ENCODE data around the gene KCNAB2. TPM values are rescaled to one million over a fixed set of nuclear protein-coding genes. Genes with fewer than 3 reads are reported as not detected.

The KCNAB2 gene
- total RNA-seq, 1 experiment from 2014 or later: 28.5 TPM

GRCh38 chr1:6108937-6109614 lies 63.4 kb downstream of the KCNAB2 start:
- CTCF ChIA-PET: interaction anchor here (0.6 to 1.1 kb wide), 7 partner anchors 28 to 136 kb away, joined by 3 to 15 read pairs (median 3); no protein-coding TSS in a partner anchor
- H3K9me2 ChIP-seq (replicated peaks; ENCODE audit: low read length): no peaks in the 10 kb centered on the region
- no peaks in the 10 kb centered on the region for H3K27me3 ChIP-seq (ENCODE audit: low read length)
- H3K4me2 ChIP-seq (ENCODE audit: low read length): peak overlapping the region; percentile 8; the same call in 1 of the 2 replicates
- peak; percentile 89 for DNase-seq
- no TSS peak for BruUV-seq (replicated peaks)
- no peak overlapping the region for H3K4me3 ChIP-seq (ENCODE audit: low read length)
- H3K36me3 ChIP-seq (ENCODE audit: low read depth, low read length): no peaks in the 10 kb centered on the region
- H3K9ac ChIP-seq (ENCODE audit: low read length): no peak overlapping the region
- H3F3A ChIP-seq (ENCODE audit: low read length, unreplicated experiment): no peaks in the 10 kb centered on the region
- TF ChIP-seq CTCF (conservative IDR thresholded peaks at IDR 0.05; ENCODE audit: low read depth, low read length): peak; percentile 96
- no peak for TF ChIP-seq EZH2phosphoT487 (IDR thresholded peaks at IDR 0.05; ENCODE audit: borderline replicate concordance, low read length)
- TF ChIP-seq EZH2 (IDR thresholded peaks at IDR 0.05; ENCODE audit: low read length, unreplicated experiment): no peak
- H3K79me2 ChIP-seq (ENCODE audit: low read length): no peaks in the 10 kb centered on the region
- intact Hi-C loops (cut with micrococcal nuclease): loop anchor here (1.0 to 2.0 kb wide), 5 partner anchors 56 to 234 kb away; no protein-coding TSS in a partner anchor
- H3K9me3 ChIP-seq (ENCODE audit: low read length): no peaks in the 10 kb centered on the region
- no peak overlapping the region for H3K27ac ChIP-seq (ENCODE audit: low read length)
- H4K20me1 ChIP-seq (ENCODE audit: low read length): no peaks in the 10 kb centered on the region
- H3K4me1 ChIP-seq (ENCODE audit: insufficient read depth, low read length): peaks cover 4% of the 10 kb centered on the region; the same call in 1 of the 2 replicates
- peak; percentile 96 for ATAC-seq
- no peak overlapping the region for H2AFZ ChIP-seq (ENCODE audit: low read length)
- POLR2A ChIA-PET (ENCODE audit: unreplicated experiment): no interaction called here

DNA sequence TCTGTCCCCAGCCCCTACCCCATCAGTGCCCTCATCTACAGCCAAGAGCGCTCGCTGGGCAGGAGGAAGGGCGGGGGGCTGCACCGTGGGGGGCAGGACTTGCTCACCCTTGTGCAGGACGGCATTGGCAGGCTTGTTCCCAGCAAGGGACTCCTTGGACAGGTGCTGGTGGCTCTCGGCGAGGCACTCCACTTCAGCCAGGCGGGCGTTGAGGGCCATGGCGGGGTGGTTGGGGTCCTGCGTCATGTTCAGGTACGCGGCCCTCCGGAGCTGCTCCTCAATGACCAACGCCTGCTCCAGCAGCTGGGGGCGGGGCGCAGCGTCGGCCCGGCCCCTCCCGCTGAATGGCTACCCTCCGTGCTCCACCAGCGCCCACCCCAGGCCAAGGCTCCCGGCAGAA lies 64.0 kb downstream of the KCNAB2 start:
- no peak overlapping the region for H3K4me2 ChIP-seq (ENCODE audit: low read length)
- ChIA-PET POLR2A (ENCODE audit: unreplicated experiment) (no interaction called here), CTCF (interaction anchor here (0.9 kb wide), 1 partner anchor 36 kb away, joined by 3 read pairs; no protein-coding TSS in a partner anchor)
- H3F3A ChIP-seq (ENCODE audit: low read length, unreplicated experiment): no peaks in the 10 kb centered on the region
- no peaks in the 10 kb centered on the region for H3K9me3 ChIP-seq (ENCODE audit: low read length)
- no peak overlapping the region for H3K4me3 ChIP-seq (ENCODE audit: low read length)
- H3K9ac ChIP-seq (ENCODE audit: low read length): no peak overlapping the region
- H3K27me3 ChIP-seq (ENCODE audit: low read length): no peaks in the 10 kb centered on the region
- no peaks in the 10 kb centered on the region for H3K9me2 ChIP-seq (replicated peaks; ENCODE audit: low read length)
- DNase-seq (no peak), ATAC-seq (no peak)
- H3K36me3 ChIP-seq (ENCODE audit: low read depth, low read length): no peaks in the 10 kb centered on the region
- H2AFZ ChIP-seq (ENCODE audit: low read length): no peak overlapping the region
- no peak overlapping the region for H3K27ac ChIP-seq (ENCODE audit: low read length)
- TF ChIP-seq EZH2 (IDR thresholded peaks at IDR 0.05; ENCODE audit: low read length, unreplicated experiment): no peak
- no peaks in the 10 kb centered on the region for H3K79me2 ChIP-seq (ENCODE audit: low read length)
- H3K4me1 ChIP-seq (ENCODE audit: insufficient read depth, low read length): peaks cover 4% of the 10 kb centered on the region; the same call in 1 of the 2 replicates
- no TSS peak for BruUV-seq (replicated peaks)
- intact Hi-C loops (cut with micrococcal nuclease): loop anchor here (1.0 to 2.0 kb wide), 4 partner anchors 57 to 233 kb away; no protein-coding TSS in a partner anchor
- no peaks in the 10 kb centered on the region for H4K20me1 ChIP-seq (ENCODE audit: low read length)

GRCh38 chr1:6110326-6110725 lies 64.6 kb downstream of the KCNAB2 start:
- ChIA-PET POLR2A (ENCODE audit: unreplicated experiment) (no interaction called here), CTCF (no interaction called here)
- Histone ChIP-seq H3K4me3 (ENCODE audit: low read length) (no peak overlapping the region), H3K4me2 (ENCODE audit: low read length) (no peak overlapping the region), H3K27ac (ENCODE audit: low read length) (no peak overlapping the region), H3K27me3 (ENCODE audit: low read length) (no peaks in the 10 kb centered on the region), H3K36me3 (ENCODE audit: low read depth, low read length) (no peaks in the 10 kb centered on the region), H3K9me3 (ENCODE audit: low read length) (no peaks in the 10 kb centered on the region), H3F3A (ENCODE audit: low read length, unreplicated experiment) (no peaks in the 10 kb centered on the region), H3K9me2 (replicated peaks; ENCODE audit: low read length) (no peaks in the 10 kb centered on the region), H3K4me1 (ENCODE audit: insufficient read depth, low read length) (peaks cover 6% of the 10 kb centered on the region), H4K20me1 (ENCODE audit: low read length) (no peaks in the 10 kb centered on the region), H3K79me2 (ENCODE audit: low read length) (no peaks in the 10 kb centered on the region), H2AFZ (ENCODE audit: low read length) (no peak overlapping the region), H3K9ac (ENCODE audit: low read length) (no peak overlapping the region)
- intact Hi-C loops (cut with micrococcal nuclease): no loop called here
- ATAC-seq (no peak), DNase-seq (no peak)
- BruUV-seq (replicated peaks): no TSS peak
- TF ChIP-seq EZH2phosphoT487 (IDR thresholded peaks at IDR 0.05; ENCODE audit: borderline replicate concordance, low read length): no peak
- TF ChIP-seq CTCF (conservative IDR thresholded peaks at IDR 0.05; ENCODE audit: low read depth, low read length): no peak
- TF ChIP-seq EZH2 (IDR thresholded peaks at IDR 0.05; ENCODE audit: low read length, unreplicated experiment): no peak
